Epithelial cell of proximal tubule (primary cell): ENCODE data around the gene FILIP1. TPM values are rescaled to one million over a fixed set of nuclear protein-coding genes. Genes with fewer than 3 reads are reported as not detected.

Experiments used
- DNase-seq: peaks from one replicate; pipeline ENCODE4 v3.0.0-alpha.2; 2011; ENCODE audit warnings: low read depth
- H3K4me3 ChIP-seq: 2 replicates; pipeline ENCODE4 v1.5.1; 2011; ENCODE audit warnings: low read depth, mild to moderate bottlenecking, low read length
- CTCF ChIP-seq: conservative IDR thresholded peaks from 2 replicates; pipeline ENCODE4 v1.5.1; 2012; ENCODE audit warnings: low read depth, mild to moderate bottlenecking, low read length
- total RNA-seq: library from RNA; depleted of rRNA; stranded (reverse); fragments of >200 nt; gene quantifications from 2 replicates; pipeline ENCODE4 v1.2.3, GENCODE V29; 2015

The FILIP1 gene
- total RNA-seq, 1 donor from 2014 or later: under 0.01 TPM

- no peak for TF ChIP-seq CTCF
- DNase-seq: peak; percentile 80
- H3K4me3 ChIP-seq: peak overlapping the region; percentile 30
Measured at GRCh38 chr6:75268121-75268987, 225.2 kb downstream of the FILIP1 start.

DNA sequence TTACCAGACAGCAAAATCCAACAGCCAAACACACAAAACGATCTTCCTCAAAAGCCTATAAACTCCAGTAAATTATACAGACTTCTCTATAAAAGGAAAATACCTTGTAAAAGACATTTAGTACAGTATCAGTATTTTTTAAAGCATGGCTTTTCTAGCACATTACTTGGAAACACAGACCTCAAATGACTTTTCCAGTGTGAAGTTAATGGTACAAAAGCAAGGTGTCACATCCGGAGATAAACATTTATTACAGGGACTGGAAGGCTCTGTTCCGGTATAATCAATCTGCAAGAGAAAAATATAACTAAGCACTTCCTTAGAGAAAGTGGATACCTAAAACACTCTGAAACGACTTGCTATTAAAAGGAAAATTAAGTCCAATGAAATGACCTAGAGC is 226.1 kb downstream of the FILIP1 start:
- no peak for TF ChIP-seq CTCF
- DNase-seq: no peak
- H3K4me3 ChIP-seq: peak overlapping the region; percentile 30

DNA sequence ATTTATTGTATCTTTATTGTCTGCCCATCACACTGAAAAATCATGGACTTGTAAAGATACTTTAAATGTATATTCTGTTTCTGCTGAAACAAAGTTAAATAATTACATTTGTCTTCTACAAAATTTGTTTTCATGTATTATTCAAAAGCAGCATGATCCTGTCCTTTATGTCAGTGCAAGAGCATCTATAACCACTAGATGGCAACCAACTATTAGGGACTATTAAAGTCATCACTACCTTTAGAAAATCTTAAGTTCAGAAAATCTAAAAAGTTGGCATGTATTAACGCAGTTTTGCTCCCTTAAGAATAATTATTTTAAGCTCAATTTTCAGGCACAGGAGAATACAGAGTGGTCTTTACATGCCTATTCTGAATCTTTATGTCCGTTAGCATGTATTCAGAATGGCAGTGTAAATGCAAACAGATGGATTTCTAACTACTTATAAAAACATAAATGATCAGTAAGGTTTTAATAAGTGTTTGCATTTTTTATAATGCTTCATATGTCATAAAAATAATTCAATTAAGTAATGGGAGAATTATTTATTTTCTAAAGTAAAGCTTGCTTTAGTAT is 226.8 kb downstream of the FILIP1 start:
- no peak overlapping the region for H3K4me3 ChIP-seq
- no peak for DNase-seq
- TF ChIP-seq CTCF: peak; percentile 77

DNA sequence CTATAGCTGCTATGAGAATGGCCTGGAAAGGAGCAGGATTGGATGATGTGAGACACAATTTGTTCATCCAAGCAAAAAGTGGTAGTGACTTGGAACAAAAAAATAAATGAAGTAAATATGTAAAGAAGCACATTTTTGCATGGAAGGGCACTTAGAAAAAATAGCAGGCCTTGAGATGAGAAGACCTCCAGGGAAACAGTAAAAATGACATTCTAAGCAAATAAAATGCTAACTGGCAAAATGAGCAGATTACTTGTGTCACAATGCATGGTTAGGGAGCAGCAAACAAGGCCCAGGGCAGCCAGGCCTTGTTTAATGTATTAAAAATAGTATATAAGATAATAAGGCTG is 230.2 kb downstream of the FILIP1 start:
- H3K4me3 ChIP-seq: no peak overlapping the region
- no peak for DNase-seq
- TF ChIP-seq CTCF: no peak

GRCh38 chr6:75262716-75263400 is 230.7 kb downstream of the FILIP1 start:
- DNase-seq: no peak
- TF ChIP-seq CTCF: no peak
- H3K4me3 ChIP-seq: no peak overlapping the region

GRCh38 chr6:75261299-75261698 is 232.3 kb downstream of the FILIP1 start:
- TF ChIP-seq CTCF: no peak
- no peak overlapping the region for H3K4me3 ChIP-seq
- no peak for DNase-seq
